ENCODE results near the gene TFCP2.

DNA sequence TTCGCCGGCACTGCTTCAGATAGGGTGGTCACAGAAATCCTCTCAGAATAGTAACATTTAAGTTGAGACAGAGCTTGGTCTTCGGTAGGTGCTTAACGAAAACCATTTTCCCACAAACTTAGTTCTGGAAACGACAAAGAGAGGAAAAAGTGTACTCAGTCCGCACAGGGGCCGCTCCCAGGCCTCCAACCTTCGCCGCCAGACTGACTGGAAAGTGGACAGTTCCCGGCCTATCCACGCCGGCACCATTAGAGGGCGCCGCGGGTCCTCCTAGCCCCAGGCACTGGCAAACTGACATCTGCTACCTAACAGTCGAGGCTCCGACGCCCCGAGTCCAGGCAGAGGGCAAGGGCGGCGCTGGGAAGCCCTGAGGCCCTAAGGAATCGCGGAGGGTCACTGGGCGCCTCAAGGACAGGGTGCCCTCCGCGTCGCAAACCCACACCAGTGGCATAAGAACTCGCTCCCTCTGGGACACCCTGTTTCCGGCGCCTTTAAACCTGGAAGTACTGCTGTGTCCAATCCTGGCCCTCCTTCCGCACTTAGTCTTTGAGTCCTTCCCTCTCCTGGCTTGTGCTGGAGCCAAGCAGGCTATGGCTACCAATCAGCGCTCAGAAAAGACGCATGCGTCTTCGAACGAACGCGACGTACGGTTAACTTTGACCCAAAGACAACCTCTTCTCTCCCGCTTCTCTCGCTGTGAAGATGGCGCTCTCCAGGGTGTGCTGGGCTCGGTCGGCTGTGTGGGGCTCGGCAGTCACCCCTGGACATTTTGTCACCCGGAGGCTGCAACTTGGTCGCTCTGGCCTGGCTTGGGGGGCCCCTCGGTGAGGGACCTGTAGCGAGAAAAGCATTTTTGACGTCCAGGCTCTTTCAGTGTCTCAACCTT, 125.0 kb downstream of the TFCP2 start, which contains the start of gene LETMD1:
- TF ChIP-seq, protein P1, sequence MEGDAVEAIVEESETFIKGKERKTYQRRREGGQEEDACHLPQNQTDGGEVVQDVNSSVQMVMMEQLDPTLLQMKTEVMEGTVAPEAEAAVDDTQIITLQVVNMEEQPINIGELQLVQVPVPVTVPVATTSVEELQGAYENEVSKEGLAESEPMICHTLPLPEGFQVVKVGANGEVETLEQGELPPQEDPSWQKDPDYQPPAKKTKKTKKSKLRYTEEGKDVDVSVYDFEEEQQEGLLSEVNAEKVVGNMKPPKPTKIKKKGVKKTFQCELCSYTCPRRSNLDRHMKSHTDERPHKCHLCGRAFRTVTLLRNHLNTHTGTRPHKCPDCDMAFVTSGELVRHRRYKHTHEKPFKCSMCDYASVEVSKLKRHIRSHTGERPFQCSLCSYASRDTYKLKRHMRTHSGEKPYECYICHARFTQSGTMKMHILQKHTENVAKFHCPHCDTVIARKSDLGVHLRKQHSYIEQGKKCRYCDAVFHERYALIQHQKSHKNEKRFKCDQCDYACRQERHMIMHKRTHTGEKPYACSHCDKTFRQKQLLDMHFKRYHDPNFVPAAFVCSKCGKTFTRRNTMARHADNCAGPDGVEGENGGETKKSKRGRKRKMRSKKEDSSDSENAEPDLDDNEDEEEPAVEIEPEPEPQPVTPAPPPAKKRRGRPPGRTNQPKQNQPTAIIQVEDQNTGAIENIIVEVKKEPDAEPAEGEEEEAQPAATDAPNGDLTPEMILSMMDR (IDR thresholded peaks at IDR 0.05): peak; percentile 77 to 93 (median 93)
- peak in 1 of 2 donors; percentile 40 for TF ChIP-seq POLR2A (IDR thresholded peaks at IDR 0.05)
